ENCODE results near the gene SCN9A.

DNA sequence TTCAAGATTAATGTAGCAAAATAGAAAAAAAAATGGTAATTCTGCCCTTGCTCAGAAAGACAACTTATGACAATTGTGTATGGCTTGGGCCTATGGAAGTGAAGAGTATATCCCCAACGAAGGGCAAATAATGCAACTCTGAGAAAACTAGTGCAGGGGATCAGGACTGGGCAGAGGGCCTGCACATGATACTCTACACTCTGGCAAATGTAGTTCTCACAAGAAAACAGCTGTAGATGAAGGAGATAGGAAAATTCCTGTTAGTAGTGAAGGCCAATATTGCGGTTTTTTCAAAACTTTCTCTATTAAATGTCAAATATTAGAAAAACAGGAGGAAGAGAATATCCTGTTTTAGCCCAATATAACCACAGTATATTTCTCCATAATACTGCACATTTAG lies 77.8 kb downstream of the SCN9A start:
- TF ChIP-seq, protein P1, sequence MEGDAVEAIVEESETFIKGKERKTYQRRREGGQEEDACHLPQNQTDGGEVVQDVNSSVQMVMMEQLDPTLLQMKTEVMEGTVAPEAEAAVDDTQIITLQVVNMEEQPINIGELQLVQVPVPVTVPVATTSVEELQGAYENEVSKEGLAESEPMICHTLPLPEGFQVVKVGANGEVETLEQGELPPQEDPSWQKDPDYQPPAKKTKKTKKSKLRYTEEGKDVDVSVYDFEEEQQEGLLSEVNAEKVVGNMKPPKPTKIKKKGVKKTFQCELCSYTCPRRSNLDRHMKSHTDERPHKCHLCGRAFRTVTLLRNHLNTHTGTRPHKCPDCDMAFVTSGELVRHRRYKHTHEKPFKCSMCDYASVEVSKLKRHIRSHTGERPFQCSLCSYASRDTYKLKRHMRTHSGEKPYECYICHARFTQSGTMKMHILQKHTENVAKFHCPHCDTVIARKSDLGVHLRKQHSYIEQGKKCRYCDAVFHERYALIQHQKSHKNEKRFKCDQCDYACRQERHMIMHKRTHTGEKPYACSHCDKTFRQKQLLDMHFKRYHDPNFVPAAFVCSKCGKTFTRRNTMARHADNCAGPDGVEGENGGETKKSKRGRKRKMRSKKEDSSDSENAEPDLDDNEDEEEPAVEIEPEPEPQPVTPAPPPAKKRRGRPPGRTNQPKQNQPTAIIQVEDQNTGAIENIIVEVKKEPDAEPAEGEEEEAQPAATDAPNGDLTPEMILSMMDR (IDR thresholded peaks at IDR 0.05), result no peak
- no peak for TF ChIP-seq POLR2A (IDR thresholded peaks at IDR 0.05)
